BJ (cell line): Measurements from ENCODE around the gene LHX5. TPM values are rescaled to one million over a fixed set of nuclear protein-coding genes. Genes with fewer than 3 reads are reported as not detected.
A peak's percentile ranks its signal among the peaks of the same experiment; 100 is the strongest.

Source experiments
- CTCF ChIA-PET: fragments of 350-600 bp; formaldehyde crosslinking; extraction: SDS; loops from one replicate; lab custom pipeline; 2021; ENCODE audit warnings: antibody characterized with exemption, inconsistent platforms; lab: Yijun Ruan, JAX
- POLR2A ChIA-PET: fragments of 300-600 bp; sonication (Branson Sonifier 250); formaldehyde crosslinking; extraction: SDS; loops from one replicate; lab custom pipeline; 2021; ENCODE audit warnings: antibody characterized with exemption; lab: Charles Lee
- DNase-seq: peaks from one replicate; pipeline ENCODE4 v3.0.0-alpha.2; 2011; ENCODE audit warnings: low read depth
- H3K27me3 ChIP-seq: 2 replicates; pipeline ENCODE4 v1.6.0; 2011; ENCODE audit warnings: low read length; ENCODE audit not compliant: control insufficient read depth, insufficient read depth
- H3K36me3 ChIP-seq: 2 replicates; pipeline ENCODE4 v1.5.1; 2011; ENCODE audit warnings: low read length; ENCODE audit not compliant: control insufficient read depth, insufficient read depth
- H3K4me3 ChIP-seq: 2 replicates; pipeline ENCODE4 v1.5.1; 2011; ENCODE audit warnings: low read depth, mild to moderate bottlenecking, control low read depth, low read length
- polyA plus RNA-seq: library from polyadenylated mRNA; depleted of rRNA; stranded (reverse); fragments of >200 nt; gene quantifications from 2 replicates; pipeline ENCODE4 v1.2.3, GENCODE V29; 2011
- TF ChIP-seq, protein P1 (sequence below): IDR thresholded peaks from 2 replicates; pipeline ENCODE4 v1.5.1; 2011; ENCODE audit warnings: low read depth, mild to moderate bottlenecking, control low read depth, inconsistent platforms, low read length, moderate library complexity; ENCODE audit not compliant: insufficient read depth

The LHX5 gene
- polyA plus RNA-seq, 1 experiment = not detected

DNA sequence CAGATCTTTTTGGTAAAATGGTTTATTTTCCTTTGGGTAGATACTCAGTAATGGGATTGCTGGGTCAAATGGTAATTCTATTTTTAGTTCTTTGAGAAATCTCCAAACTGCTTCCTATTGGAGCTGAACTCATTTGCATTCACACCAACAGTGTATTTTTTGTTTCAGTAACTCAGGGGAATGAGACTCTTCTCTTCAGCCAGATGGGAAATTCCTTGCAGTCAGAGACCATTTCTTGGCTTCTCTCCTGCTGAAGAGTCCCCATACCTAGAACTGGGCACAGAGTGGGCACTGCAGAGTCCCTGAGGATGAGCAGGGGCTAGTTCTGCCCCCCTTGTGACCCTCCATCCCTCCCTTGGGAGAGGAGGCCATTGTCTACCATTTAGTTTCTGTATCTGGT lies 38.7 kb downstream of the LHX5 start:
- CTCF ChIA-PET = interaction anchor here (1.5 kb wide), 1 partner anchor 29 kb away, joined by 3 read pairs; no protein-coding TSS in a partner anchor

DNA sequence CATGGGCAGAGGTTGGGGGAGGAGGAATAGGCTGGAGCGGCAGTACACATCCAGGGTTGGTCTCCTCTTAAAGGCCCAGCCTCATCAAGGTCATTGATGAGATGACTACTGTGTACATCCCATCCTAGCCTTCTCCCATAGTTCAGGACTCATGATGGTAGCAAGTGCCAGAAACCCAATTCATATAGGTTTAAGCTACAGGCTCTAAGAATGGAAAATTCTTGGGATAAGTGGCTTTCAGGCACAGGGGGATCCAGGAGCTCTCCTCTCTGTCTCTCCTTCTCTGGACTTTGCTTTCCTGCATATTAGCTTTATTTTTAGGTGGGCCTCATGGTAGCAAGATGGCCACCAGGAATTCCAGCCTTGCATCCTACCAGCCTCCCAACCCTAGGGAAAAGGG lies 43.2 kb downstream of the LHX5 start:
- POLR2A ChIA-PET = no interaction called here
- CTCF ChIA-PET = interaction anchor here (1.0 kb wide), 1 partner anchor 10 kb away, joined by 3 read pairs; no protein-coding TSS in a partner anchor
- DNase-seq = no peak
- 0 out of 2 replicates have a peak, but pooled peaks cover 1% of the 10 kb centered on the region for H3K27me3 ChIP-seq
- TF ChIP-seq, protein P1, sequence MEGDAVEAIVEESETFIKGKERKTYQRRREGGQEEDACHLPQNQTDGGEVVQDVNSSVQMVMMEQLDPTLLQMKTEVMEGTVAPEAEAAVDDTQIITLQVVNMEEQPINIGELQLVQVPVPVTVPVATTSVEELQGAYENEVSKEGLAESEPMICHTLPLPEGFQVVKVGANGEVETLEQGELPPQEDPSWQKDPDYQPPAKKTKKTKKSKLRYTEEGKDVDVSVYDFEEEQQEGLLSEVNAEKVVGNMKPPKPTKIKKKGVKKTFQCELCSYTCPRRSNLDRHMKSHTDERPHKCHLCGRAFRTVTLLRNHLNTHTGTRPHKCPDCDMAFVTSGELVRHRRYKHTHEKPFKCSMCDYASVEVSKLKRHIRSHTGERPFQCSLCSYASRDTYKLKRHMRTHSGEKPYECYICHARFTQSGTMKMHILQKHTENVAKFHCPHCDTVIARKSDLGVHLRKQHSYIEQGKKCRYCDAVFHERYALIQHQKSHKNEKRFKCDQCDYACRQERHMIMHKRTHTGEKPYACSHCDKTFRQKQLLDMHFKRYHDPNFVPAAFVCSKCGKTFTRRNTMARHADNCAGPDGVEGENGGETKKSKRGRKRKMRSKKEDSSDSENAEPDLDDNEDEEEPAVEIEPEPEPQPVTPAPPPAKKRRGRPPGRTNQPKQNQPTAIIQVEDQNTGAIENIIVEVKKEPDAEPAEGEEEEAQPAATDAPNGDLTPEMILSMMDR = no peak
- no peaks in the 10 kb centered on the region for H3K36me3 ChIP-seq
- H3K4me3 ChIP-seq = no peak overlapping the region

More for the DNA sequence above, 38.7 kb downstream of the LHX5 start:
- Histone ChIP-seq H3K27me3 (peaks cover 3% of the 10 kb centered on the region; the same call in 1 of the 2 replicates), H3K4me3 (no peak overlapping the region), H3K36me3 (no peaks in the 10 kb centered on the region)
- DNase-seq = no peak
- TF ChIP-seq, protein P1 = no peak
- POLR2A ChIA-PET = no interaction called here

DNA sequence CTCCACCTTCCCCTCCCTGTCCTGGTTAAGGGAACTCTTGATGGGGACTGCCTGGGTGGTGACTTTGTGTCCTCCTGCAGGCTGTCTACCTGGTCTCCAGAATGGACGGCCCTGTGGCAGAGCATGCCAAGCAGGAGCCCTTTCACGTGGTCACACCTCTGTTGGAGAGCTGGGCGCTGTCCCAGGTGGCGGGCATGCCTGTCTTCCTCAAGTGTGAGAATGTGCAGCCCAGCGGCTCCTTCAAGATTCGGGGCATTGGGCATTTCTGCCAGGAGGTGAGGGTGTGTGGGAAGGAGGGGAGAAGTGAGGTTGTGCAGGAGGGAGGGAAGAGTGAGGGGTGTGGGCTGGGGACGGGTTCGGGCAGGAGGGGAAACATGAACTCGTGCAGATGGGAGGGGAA lies 43.8 kb downstream of the LHX5 start:
- 0 out of 2 replicates have a peak, but pooled peaks cover 1% of the 10 kb centered on the region for H3K27me3 ChIP-seq
- no peak overlapping the region for H3K4me3 ChIP-seq
- TF ChIP-seq, protein P1 = no peak
- no peak for DNase-seq
- H3K36me3 ChIP-seq = no peaks in the 10 kb centered on the region
- CTCF ChIA-PET = interaction anchor here (1.0 kb wide), 1 partner anchor 10 kb away, joined by 3 read pairs; no protein-coding TSS in a partner anchor
- POLR2A ChIA-PET = no interaction called here

DNA sequence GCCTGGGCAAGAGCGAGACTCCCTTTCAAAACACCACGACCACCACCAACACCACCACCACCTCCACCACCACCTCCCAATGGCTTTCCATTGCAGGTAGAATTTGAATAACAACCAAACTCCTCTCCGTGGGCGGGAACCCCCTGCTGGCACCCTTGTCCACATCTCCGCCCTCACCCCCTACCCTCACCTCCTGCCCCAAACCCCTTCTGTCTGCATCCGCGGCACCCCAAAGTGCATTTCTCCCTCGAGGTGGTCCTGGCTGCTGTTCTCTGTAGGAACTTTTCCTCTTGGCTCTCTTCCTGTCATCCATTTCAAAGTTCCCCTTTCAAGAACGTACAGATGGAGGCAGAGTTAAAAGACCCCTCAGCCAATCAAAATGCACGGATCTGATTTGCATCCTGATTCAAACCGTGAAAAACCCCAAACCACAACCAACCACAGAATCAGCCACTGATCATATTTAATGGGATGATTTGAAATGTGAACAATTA lies 45.7 kb downstream of the LHX5 start:
- no peak for DNase-seq
- ChIA-PET CTCF (interaction anchor here (0.6 to 3.5 kb wide), 37 partner anchors 9 to 269 kb away, joined by 3 to 20 read pairs (median 4); partner anchors contain the start of gene SLC8B1), POLR2A (no interaction called here)
- TF ChIP-seq, protein P1 = no peak
- Histone ChIP-seq H3K36me3 (no peaks in the 10 kb centered on the region), H3K4me3 (no peak overlapping the region), H3K27me3 (0 out of 2 replicates have a peak, but pooled peaks cover 1% of the 10 kb centered on the region)

DNA sequence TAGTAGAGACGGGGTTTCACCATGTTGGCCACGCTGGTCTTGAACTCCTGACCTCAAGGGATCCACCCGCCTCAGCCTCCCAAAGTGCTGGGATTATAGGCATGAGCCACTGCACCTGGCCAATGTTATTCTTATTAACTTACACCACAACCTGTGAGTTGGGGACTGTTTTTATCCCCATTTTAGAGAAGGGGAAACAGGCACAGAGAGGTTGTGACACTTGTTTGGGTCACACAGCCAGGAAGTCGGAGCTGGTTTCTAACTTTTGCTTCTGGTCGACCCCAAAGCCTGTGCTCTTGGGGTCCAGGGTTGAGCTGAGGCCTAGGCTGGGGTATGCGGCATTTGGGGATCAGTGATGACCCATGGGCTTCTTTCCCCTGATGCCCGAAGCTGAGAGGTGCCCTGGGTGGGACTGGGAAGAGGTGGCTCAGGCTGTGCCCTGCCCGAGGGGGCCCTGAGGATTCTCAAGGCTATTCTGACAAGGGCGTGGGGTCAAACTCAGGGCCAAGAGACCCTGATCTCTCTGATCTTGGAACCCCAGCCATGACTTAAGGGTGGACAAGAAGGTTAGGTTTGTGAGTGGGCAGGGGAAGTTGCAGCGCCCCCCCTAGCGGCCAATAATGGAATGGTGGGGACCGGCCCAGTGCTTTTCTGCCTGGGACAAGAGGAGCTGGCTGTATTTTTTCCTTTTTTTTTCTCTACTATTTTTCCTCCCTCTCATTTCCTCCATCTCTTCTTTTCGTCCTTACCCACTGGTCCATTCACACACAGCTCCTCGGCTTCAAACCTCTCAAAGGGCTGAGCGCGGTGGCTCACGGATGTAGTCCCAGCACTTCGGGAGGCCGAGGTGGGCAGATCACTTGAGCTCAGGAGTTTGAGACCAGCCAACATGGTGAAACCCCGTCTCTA lies 46.5 kb downstream of the LHX5 start:
- Histone ChIP-seq H3K27me3 (0 out of 2 replicates have a peak, but pooled peaks cover 1% of the 10 kb centered on the region), H3K36me3 (no peaks in the 10 kb centered on the region), H3K4me3 (no peak overlapping the region)
- ChIA-PET CTCF (interaction anchor here (0.6 to 3.5 kb wide), 41 partner anchors 9 to 268 kb away, joined by 3 to 20 read pairs (median 4); partner anchors contain the start of gene SLC8B1), POLR2A (no interaction called here)
- TF ChIP-seq, protein P1 = peak; percentile 94
- no peak for DNase-seq
